AG09309 (cell line): ENCODE data around the gene DBET.
"Not testable (repeated sequence)": the region's sequence is repeated elsewhere in the genome, so short reads cannot be mapped to it uniquely, and the experiment has no call there.

Experiments
- DNase-seq: peaks from one replicate; pipeline ENCODE4 v3.0.0-alpha.2; 2010; ENCODE audit warnings: low read depth
- H3K4me3 ChIP-seq: 2 replicates; pipeline ENCODE4 v1.5.1; 2011; ENCODE audit warnings: mild to moderate bottlenecking, low read depth, low read length, moderate library complexity; ENCODE audit not compliant: control insufficient read depth

The DBET gene

DNA sequence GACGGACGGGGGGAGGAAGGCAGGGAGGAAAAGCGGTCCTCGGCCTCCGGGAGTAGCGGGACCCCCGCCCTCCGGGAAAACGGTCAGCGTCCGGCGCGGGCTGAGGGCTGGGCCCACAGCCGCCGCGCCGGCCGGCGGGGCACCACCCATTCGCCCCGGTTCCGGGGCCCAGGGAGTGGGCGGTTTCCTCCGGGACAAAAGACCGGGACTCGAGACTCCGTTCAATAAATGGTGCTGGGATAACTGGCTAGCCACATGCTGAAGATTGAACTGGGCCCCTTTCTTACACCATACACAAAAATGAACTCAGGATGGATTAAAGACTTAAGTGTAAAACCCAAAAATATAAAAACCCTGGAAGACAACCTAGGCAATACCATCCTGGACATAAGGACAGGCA lies 28.8 kb downstream of the DBET start:
- H3K4me3 ChIP-seq, DNase-seq: not testable (repeated sequence)

DNA sequence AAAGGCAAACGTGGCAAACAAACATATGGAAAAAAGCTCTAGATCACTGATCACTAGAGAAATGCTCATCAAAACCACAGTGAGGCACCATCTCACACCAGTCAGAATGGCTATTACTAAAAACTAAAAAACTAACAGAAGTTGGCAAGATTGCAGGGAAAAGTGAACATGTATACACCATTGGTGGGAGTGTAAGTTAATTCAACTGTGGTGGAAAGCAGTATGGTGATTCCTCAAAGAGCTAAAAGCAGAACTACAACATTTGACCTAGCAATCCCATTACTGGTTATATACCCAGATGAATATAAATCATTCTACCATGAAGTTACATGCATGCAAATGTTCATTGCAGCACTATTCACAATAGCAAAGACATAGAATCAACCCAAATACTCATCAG lies 29.7 kb downstream of the DBET start:
- DNase-seq, H3K4me3 ChIP-seq: not testable (repeated sequence)

DNA sequence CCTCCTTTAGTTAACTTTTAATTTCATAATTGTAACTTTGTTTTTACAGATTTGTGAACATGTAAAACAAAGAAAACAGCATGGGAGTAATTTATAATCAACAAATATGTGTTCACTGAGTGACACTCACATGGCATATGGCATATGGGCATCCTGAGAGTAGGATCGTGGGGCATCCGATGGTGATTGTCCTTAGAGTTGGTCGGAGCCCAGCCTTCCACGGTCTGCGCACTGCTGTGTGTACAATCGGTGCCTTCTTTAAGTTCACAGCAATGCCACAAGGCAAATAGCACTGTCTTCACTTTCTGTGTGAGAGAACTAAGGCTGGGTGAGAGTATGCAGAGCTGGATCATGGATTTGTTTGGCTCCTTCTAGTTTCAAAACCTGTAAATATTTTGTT lies 31.0 kb downstream of the DBET start:
- not testable (repeated sequence) for H3K4me3 ChIP-seq, DNase-seq

DNA sequence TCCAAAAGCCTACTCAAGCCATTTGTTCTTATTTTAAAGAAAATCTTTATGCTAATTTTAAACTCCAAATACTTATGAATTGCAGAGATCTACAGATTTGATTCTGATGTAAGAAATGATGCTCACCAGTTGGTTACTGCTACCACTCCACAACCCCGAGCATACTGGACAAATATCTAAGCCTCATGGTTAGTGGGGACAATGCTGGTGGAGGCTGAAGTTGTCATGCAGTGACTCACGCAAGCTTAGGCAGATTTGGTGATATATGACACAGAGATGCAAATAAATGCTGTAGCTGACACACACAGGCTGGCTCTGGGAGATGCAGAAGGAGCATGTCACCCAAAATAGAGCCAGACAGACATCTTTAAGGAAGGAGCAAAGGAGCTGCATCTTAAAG lies 35.3 kb downstream of the DBET start:
- not testable (repeated sequence) for H3K4me3 ChIP-seq, DNase-seq

DNA sequence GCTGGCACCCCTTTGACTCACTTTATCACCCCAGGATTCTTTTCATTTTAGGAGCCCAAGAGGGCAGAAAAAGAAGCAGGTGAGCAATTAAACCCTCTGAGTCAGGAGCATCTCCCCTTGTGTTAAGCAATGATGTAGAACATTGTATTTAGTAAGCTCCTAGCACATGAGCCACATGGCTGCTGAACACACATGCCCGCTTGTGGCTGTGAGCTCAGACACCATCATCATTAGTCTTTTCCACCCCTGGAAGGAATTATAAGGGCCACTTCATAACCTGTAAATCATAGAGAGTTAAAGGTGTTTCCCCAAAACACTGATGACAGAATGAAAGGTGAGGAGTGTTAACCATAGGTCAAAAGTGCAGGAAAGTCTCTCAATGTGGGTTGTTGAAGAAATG lies 37.2 kb downstream of the DBET start:
- not testable (repeated sequence) for DNase-seq, H3K4me3 ChIP-seq

DNA sequence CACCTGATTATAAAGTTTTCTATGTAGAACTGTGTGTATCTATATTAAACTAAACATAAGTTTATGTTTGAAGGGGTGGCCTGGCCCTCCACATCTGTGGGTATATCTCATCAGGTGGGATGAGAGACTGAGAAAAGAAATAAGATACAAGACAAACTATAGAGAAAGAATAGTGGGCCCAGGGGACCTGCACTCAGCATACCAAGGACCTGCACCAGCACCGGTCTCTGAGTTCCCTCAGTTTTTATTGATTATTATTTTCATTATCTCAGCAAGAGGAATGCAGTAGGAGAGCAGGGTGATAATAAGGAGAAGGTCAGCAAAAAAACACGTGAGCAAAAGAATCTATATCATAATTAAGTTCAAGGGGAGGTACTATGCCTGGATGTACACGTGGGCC lies 41.9 kb downstream of the DBET start:
- H3K4me3 ChIP-seq, DNase-seq: not testable (repeated sequence)

DNA sequence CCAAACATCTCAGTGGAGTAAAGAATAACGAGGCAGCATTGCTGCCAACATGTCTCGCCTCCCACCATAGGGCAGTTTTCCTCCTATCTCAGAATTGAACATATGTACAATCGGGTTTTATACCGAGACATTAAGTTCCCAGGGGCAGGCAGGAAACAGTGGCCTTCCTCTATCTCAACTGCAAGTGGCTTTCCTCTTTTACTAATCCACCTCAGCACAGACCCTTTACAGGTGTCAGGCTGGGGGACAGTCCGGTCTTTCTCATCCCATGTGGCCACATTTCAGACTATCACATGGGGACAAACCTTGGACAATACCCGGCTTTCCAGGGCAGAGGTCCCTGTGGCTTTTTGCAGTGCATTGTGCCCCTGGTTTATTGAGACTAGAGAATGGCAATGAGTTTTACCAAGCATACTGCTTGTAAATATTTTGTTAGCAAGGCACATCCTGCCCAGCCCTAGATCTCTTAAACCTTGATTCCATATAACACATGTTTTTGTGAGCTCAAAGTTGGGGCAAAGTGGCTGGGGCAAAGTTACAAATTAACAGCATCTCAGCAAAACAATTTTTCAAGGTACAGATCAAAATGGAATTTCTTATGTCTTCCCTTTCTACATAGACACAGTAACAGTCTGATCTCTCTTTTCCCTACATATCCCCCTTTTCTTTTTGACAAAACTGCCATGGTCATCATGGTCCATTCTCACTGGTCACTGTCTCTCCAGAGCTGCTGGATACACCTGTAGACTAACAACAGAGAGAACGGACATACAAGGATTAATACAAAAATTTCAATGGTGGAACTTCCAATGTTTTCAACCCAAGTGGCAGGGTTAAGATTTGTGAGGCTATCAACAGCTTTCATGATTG lies 42.5 kb downstream of the DBET start:
- not testable (repeated sequence) for DNase-seq, H3K4me3 ChIP-seq

DNA sequence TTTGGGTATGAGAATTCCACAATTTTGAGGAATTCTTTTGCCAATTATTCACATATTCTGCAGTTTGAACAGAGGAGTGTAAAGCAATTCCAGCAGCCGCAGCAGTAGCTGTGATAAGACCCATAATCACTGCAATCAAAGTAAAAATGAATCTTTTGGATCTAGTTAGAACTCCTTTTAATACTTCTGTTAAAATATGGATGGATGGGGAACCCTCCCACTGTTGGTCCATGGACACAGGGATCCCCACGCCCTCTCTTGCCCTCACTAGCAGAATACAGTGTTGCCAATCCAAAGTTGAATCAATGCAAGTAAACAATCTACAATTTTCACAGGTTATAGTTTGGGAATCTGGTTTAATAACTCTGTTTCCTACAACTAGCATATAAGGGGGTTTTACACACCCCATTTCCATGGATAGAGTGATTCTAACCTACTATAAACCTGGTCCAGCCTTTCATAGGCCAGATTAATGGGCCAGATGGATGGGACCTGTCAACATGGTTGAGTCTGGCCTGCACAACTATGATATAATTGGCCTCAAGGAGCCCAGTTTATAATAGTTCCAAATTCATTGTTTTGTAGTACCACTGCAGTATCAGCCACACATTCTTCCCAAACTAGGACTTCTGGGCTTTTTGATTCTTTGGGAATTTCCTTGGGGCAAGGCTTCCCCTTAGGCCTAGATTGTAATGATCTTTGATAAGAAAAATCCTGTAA lies 43.6 kb downstream of the DBET start:
- not testable (repeated sequence) for H3K4me3 ChIP-seq, DNase-seq

DNA sequence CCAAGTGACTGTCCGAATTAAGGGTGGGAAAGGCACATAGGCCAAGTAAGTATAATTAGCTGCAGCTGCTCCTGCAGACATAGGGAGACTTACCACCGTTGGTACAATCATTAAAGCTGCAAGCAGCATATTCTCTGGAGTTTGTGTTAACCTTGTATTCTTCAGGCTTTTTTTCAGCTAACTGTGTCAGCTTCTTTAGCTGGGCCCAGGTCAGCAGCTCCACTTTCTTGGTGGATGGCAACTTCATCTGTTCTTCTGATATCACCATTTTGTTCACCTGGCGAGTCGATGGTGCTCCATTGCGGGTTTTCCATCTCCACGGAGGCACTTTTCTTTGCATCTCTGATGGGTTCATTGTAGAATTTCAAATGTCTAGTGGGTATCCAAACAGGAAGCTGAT lies 44.5 kb downstream of the DBET start:
- DNase-seq, H3K4me3 ChIP-seq: not testable (repeated sequence)

DNA sequence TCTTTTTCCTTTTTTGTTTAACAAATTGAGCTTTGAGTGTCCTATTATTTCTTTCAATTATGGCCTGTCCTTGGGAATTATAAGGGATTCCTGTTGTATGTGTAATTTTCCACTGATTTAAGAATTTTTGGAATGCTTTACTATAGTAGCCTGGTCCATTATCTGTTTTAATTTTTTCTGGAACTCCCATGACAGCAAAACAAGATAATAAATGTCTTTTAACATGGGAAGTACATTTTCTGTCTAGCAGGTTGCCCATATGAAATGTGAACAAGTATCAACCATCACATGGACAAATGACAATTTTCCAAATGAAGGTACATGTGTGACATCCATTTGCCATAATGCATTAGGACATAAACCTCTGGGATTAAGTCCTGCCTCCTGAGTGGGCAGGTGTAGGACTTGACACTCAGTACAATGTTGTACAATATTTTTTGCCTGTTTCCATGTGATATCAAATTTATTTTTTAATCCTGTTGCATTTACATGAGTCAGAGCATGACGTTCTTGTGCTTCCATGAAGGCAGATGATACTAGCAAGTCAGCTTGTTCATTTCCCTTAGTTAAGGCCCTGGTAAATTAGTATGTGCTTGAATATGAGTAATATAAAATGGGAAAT lies 45.2 kb downstream of the DBET start:
- not testable (repeated sequence) for H3K4me3 ChIP-seq, DNase-seq

DNA sequence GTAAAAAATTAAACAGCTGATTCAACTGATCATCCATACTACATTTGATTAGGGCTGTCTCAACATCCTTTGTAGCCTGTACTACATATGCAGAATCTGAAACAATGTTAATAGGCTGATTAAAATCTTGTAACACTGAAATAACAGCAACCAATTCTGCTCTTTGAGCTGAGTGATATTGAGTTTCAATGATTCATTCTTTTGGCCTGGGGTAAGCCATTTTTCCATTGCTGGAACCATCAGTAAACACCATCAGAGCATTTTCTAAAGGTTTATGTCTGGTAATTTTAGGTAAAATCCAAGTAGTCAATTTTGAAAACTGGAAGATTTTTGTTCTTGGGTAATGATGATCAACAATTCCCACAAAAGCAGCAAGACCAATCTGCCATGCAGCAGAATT lies 45.7 kb downstream of the DBET start:
- H3K4me3 ChIP-seq, DNase-seq: not testable (repeated sequence)

DNA sequence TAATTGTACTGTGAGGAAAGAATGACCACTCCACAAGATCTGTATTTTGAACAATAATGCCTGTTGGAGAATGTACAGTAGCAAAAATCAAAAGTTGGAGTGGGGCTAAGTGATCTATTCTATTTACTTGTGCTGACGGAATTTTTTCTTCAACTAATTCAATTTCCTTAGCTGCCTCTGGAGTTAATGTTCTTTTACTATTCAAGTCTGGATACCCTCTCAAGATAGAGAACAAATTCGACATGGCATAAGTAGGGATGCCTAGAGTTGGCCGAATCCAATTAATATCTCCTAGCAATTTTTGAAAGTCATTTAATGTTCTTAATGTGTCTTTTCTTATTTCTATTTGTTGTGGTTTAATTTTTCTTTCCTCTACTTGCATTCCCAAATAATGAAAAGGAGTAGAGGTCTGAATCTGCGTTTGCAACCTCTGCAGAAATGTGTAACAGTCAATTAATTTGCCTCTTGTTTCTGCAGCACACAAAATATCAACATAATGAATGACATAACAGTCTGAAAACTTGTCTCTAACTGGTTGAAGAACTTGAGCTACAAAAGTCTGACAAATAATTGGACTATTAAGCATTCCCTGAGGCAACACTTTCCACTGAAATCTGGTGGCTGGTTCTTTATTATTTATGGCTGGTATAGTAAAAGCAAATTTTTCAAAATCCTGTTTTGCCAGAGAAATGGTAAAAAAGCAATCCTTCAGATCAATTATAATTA lies 46.4 kb downstream of the DBET start:
- DNase-seq, H3K4me3 ChIP-seq: not testable (repeated sequence)

DNA sequence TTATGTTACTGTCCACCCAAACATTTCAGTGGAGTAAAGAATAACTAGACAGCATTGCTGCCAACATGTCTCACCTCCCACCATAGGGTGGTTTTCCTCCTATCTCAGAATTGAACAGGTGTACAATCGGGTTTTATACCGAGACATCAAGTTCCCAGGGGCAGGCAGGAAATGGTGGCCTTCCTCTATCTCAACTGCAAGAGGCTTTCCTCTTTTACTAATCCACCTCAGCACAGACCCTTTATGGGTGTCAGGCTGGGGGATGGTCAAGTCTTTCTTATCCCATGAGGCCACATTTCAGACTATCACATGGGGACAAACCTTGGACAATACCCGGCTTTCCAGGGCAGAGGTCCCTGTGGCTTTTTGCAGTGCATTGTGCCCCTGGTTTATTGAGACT lies 48.6 kb downstream of the DBET start:
- not testable (repeated sequence) for H3K4me3 ChIP-seq, DNase-seq

DNA sequence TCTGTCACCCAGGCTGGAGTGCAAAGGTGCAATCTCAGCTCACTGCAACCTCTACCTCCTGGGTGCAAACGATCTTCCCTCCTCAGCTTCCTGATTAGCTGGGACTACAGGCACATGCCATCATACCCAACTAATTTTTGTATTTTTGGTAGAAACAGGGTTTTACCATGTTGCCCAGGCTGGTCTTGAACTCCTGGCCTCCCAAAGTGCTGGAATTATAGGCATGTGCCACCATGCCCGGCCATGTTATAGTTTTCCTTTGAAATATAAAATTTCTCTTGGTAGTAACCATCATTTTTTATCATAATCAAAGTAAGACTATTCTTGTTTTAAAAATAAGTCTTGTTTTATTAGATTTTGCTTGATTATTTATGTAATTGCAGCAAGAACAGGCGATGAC lies 50.7 kb downstream of the DBET start:
- H3K4me3 ChIP-seq, DNase-seq: not testable (repeated sequence)
